Myocyte (in vitro differentiated cells): ENCODE measurements around the gene ZFP36L1. TPM values are rescaled to one million over a fixed set of nuclear protein-coding genes. Genes with fewer than 3 reads are reported as not detected.

ENCODE experiments used
- DNase-seq: peaks from one replicate; pipeline ENCODE4 v3.0.0-alpha.2; 2012; ENCODE audit warnings: low read depth
- total RNA-seq: library from RNA; depleted of rRNA; stranded (reverse); fragments of >200 nt; gene quantifications from 2 replicates; pipeline ENCODE4 v1.2.3, GENCODE V29; 2014

Gene ZFP36L1
- total RNA-seq, 1 donor from 2014 or later, result 260 TPM

DNA sequence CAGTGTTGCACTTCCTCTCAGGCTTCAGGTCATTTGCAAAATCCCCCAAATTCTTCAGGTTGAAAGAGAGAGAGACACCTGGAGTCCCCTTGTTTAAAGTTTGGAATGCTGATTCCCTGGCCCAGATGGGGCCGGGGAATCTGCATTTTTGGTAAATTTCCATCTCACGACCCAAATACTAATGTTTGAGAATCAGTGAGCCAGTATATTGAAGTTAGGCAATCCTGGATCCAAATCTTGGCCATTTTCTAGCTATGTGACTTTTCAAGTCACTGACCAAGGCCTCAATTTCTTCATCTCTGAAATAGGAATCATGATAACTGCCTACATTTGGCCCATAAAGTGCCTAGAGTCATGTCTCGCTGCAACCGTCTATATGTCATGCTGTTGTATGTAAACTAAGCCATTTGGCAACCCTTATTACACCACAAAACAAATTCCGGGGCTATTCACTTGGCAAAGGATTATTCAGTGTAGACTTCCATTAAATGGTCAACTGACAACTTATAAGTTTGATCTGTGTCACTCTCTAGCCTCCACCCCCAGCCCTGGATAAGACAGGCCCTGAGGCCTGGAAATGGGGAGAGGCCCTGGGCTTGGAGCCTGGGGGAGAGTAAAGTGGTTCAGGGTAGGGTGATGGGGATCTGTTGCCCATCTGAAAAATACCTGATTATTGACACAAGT, 3.7 kb upstream of the ZFP36L1 start:
- no peak for DNase-seq

DNA sequence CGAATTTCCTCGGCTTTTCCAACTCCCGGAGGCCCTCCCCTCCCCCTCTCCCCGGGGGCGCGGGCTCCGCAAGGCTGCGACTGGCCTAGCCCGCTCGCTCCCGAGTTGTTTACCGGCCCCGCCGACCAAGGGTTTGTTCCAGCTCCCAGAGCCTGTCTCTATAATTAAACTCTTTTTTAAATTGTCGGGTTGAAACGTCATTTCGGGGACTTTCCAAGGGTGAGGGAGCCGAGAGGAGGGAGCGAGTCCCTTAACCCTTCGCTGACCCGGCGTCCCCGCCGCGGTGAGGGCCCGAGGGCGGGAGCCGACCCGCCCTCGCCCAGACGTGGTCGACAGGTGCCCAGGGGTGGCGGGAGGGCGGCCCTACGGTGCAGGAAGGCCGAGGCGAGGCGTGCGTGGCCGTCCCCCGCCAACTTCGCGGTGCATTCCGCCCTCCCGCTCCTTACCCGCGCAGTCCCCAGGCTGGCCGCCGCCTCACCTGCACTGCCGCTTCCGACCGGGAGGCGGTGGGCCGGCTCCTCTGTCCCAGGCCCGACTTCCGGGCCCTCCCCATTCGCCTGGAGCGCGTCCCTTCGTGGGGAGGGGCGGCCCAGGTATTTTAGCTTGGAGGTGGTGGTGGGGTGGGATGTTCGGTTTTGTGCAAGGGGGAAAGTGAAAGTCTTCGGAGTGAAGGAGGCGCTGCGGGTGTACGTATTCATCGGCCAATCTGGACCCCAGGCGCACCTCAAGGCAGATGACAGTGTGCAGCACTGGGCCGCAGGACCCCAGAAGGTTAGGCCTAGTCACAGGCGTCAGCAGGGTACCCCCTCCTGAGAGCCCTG, 2.9 kb upstream of the ZFP36L1 start:
- DNase-seq, result peak; percentile 93

DNA sequence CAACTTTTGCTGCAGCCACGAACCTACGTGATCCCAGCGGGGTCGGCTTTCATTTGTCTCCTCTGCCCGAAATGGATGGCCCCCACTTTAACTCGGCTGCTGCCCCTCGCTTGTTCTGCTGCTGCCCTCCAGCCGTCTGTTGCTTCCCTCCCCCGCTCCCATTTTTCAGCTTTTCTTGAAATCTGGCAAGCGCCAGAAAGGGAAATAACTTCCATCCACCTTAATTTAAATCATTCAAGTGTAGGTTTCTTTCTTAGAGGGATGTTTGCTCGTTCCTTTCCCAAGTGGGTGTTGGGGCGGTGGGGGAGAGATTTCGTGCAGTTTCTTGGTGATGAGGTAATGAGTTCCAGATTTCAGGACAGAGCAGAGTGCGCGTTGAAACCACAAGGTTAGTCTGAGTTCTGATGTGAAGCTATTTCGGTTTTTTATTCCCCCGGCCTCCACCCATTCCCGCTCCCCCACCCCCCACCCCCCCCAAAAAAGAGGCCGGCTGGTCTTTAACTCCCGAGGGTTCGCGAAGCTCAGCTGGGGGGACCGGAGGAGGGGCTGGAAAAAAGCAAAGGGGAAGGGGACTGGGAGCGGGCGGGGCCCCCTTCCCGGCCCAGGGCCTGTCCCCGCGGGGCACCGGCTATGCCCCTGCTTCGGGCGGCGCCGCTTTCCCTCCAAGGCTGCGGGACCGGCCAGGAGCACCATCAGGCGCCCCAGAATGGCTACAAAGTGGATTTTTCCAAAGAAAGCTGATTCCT, 2.2 kb upstream of the ZFP36L1 start:
- peak; percentile 87 for DNase-seq

DNA sequence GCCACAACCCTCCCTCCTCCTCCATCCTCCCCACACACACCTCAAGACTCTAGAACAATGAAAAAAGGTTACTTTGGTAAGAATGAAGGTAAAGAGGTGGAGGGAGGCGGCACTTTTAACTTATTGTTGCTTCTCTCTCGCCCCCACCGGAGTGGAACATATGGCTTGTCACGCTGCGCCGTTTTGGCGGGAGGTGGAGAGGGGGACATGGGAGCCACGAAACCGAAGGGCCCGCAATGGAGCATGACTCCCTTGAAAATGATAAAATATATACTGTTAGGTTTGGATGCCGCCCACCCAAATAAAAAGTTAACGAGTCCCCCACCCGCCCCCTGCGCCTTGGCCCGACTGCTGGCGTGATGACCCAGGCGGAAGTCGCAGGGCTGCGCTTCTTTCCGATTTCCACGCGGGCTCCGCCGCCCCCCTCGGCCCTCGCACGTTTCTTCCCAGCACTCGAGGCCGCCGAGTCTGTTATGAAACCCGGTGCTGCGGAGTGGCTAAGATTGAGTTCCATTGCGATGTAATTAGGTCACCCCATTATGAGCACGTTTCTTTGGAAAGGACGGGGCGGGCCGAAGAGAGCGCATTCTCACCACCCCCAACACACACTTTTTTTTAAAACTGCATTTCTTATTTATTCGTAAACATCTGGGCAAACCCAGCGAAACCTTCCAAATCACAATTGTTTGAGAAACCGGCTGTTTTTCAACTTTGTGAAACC, 1.4 kb upstream of the ZFP36L1 start:
- DNase-seq, result peak; percentile 96

DNA sequence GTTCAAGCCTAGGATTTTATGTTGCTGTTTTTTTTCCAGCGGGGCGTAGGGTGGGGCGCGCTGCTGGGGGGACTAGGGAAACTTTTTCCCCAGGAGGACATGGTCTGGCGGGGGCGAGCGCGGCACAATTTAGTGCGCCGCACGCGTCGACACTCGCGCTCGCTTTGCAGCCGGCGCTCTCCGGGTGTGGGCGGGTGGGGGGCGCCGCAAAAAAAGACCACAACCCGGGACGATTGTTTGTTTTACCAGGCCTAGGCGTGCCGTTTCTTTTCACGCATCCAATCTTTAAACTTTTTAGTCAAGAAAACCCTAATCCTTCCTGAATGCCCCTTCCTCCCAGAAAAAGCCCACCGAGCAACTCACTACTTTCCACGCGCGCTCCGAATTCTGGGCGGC, 865 bp upstream of the ZFP36L1 start:
- no peak for DNase-seq

DNA sequence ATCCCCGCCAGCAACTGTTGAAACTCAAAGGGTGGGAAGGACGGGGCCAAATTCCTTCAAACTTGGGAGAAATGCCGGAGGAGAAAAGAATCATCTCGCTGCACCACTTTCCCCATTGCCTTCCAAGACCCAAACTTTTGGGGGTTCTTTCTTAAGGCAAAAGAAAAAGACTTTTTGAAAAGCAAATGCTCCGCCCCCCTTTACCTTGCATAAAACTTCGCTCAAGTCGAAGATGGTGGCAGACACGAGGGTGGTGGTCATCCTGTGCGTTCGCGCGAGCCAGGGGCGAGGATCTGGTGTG, 239 bp downstream of the ZFP36L1 start:
- no peak for DNase-seq

DNA sequence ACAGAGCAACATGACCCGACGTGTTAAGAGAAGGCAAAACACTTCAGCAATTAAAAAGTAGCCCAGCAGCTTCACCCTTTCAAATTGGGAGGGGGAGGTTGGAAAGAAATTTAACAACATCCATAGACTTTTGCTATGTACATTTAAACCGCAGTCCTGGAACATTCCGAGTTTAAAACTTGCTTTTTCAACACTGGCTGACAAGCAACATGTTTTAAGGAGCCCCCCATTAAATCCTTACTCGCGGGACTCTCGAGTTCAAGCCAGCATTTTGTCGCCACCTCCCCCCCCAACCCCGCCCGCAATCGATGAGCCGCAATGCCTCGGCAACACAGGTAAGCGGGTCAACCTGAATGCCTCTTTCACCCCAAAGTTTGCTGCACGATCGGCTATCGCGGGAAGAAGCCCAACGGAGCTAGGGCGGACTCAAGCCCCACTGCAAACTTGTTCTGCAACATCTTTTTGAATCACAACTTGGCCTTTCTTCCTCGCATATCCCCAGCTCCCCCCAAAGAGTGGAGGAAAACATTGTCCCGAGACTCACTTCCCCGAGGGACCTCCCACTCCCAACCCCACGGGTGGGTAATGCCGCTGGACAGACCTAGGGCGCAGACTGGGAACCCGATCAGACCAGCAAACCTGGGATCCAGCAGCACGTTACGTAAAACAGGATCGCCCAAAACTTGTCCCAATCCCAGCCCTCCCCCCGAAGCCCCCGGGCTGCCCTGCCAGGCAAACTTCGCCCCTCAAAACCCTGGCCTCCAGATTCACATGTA, 777 bp downstream of the ZFP36L1 start:
- DNase-seq, result peak; percentile 39

DNA sequence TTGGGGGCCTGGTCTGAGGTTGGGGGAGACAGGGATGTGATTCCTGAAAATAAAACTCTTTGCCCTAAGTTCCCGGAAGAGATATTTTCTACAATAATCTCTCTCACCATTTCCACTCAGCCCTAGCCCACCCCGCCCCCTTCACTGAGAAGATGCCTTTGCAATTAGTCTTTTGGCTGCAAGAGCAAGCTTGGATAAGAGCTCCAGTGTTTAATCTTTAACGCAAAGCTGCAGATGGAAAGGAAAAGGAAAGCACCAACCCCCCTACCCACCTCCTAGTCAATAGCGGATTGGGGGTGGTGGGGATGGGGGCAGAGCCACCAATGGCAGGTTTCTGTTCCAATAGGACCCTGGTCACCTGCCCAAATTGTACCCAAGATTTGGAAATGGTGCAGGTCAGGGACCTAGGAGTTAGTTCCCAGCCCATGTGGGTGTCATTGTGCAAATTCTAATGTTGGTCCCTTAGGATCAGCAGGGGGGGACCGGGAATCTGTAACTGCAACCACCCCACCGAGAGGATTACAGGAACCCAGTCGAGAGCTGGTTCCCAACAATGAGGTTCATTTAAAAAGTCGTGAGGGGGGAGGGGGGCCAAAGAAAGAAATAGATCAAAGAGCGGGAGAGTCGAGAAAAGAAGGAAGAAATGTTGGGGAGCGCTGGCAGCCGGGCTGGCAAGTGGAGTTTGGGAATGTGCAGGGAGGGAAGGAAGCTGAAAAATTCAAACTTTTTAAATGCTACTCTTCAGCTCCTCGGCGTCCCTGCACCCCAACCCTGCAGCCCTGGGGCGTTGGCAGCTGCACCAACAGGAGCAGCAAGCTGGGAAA, 1.6 kb downstream of the ZFP36L1 start:
- peak; percentile 55 for DNase-seq

DNA sequence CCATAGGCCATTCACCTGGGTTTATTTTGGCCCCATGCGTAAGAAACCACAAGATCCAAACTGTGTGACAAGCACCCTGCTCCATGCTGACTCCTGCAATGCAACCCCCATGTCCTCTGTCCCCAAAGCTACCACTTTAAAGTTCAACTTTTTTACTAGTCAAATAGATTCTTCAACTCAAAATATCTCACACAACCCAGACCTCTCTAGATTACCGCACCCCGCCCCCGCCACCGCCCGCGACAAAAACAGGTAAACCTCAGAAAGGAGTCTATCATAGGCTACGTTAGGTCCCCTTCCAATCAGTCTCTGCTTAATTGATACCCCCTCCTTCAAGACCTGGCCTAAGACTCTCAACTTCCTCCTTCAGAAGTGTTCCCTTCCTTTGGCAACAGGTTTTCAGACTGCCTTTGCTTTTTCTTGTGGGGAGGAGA, 2.2 kb downstream of the ZFP36L1 start:
- DNase-seq, result peak; percentile 41

DNA sequence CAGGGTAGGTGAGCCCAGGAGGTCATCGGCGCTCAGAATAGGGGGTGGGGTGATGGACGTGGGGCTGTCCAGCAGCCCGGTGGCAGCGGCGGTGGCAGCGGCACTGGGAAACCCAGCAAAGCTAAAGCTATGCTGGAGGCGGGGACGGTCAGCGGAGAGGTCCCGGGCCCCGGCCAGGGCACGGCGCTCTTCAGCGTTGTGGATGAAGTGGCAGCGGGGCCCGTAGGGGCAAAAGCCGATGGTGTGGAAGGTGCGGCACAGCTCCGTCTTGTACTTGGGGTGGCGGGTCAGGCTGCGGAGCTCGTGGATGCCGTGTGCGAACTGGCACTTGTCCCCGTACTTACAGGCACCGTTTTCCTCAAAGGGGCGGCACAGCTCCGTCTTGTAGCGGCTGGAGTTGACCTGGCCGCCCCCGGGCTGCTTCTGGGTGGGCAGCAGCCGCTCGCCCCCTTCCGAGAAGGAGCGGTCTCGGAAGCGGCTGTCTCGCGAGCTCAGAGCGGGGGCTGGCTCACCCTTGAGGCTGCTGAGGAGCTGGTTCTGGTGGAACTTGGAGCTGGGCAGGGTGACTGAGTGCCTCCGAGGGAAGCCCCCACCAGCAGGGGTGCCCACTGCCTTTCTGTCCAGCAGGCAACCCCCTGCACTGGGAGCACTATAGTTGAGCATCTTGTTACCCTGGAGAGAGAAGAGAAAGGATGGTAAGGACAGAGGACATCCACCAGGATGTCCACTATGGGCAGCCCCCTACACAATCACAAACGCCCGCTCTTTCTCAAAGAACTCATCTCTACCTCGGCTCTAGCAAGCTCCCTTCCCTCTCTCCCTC, 2.8 kb downstream of the ZFP36L1 start:
- DNase-seq, result peak; percentile 69

DNA sequence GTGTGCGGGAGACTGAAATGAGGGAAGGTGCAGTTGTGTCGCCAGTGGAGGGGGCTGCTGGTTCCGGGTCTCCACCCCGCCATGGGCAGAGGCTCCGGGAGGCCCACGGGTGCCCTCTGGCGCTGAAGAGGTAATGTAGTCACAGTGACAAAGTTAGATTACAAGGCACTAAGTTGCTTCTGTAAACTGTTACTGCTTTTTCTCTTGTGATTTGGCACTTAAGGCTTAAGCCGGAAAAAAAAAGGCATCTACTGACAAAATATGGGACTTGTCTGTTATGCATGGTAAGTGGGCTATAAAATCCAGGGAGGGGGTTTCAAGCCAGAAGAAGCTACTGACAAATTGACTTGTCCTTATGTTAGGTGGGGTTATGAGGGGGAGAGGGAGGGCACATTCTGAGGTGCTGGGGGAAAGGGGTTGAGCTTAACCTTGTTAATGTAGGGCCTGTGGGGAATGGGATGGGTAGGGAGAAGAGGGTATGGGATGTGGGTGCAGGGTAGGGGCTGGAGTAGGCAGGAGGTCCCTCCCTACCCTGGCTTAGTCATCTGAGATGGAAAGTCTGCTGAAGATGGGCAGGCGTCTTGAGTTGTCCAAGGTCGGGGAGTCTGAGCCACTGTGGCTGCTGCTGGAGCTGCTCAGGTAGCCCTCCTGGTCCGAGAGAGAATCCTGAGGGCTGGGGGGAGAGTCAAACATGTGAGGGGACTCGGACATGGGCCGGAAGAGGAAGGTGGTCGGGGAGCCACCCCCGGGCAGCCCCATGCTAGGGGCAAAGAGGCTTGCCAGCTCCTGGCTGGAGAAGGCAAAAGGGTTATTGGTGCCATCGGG, 3.7 kb downstream of the ZFP36L1 start:
- DNase-seq, result peak; percentile 79

DNA sequence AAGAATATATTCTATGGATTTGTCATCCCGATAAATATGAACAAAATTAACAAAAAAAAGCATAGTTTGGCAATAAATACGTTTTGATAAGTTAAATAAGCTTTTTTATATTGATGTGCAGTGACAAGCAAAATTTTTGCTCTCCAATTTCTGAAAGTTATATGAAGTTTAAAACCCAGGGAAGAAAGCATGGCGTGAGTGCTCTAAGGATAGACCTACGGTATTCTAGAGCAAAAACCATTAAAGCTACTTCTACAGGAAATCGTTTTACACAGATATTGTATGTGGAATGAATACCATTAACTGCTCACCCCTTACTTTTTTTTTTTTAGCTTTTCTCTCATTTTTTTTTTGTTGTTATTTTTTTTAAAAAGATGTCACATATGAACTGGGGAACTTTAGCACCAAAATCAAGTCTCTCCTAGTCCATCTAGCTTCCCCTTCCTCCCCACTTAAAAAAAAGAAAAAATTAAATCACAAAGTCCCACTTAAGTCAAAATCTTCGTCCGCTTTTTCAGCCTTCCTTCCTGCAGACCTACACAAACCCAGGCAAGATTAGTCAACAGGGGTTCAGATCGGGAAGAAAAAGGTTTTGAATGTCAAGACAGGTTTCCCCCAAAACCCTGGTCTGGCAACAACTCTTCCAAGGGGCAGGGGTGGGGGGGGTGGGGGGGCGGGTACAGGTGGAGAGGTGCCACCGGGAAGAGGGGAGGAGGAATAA, 4.4 kb downstream of the ZFP36L1 start:
- peak; percentile 39 for DNase-seq

DNA sequence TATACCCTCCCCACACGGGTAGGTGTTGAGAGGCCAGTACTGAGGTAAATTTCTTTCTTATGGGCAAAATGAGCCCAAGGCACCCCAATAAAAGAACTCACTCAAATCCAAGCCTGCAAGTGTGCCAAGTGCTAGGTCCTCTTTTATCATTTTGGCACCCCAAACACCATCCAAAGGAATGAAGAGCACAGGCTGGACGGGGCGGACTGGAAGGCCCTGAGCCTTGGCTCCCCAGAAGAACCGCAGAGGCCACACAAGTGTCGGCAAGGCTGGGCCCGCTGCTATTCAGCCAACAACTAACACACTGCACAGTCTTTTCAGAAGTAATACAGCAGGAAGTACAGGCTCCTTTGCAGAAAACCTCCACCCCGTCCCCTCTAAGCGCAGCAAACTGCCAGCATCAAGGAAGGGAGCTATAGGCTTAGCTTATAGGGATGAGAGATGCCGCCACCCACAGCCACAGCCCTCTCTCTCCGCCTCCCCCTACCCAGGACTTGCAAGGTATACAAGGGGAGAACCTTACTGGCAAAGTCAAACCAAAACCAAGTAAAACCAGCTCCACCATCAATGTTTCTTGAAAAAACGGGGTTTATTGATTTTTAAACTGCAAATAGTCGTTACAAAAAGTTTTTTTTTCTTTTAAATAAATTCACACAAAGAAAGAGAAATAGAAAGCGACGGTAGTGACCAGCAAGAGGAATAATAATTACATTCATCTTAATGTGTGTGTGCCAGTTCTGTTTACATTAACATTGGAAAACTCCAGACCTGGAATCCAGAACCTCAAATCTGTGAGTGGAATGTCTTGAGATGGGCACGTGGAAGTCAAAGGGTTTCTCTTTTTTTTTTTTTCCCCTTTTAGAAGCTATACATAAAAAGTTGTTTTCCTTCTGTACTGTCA, 5.5 kb downstream of the ZFP36L1 start:
- peak; percentile 62 for DNase-seq

DNA sequence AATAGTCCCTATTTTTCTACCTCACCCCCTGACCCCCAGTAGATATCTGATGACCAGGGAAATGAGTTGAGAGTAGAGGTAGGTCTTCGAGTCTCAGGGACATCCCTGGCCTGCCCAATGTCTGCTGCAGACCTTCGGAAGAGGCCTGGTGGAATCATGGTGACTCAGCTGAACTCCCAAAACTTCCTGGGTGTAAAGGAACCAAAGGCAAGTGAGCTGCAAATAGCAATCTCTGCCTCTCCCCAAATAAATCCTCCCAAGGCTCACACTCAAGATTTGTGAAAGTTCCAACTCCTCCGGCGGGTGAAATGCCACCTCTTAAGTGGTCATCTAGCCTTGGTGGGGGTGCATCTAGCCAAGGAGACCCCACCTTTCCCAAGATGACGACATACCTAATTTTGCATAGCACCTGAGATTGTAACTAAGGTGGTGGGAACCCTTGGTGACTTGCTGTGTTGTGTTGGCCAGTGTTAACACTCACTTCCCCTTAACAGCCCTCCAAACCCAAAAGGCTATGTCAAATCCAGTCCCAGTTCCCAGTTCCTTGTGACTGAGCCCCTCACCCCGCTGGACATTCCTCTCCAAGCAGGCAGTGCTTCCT, 6.3 kb downstream of the ZFP36L1 start:
- DNase-seq, result peak; percentile 84

DNA sequence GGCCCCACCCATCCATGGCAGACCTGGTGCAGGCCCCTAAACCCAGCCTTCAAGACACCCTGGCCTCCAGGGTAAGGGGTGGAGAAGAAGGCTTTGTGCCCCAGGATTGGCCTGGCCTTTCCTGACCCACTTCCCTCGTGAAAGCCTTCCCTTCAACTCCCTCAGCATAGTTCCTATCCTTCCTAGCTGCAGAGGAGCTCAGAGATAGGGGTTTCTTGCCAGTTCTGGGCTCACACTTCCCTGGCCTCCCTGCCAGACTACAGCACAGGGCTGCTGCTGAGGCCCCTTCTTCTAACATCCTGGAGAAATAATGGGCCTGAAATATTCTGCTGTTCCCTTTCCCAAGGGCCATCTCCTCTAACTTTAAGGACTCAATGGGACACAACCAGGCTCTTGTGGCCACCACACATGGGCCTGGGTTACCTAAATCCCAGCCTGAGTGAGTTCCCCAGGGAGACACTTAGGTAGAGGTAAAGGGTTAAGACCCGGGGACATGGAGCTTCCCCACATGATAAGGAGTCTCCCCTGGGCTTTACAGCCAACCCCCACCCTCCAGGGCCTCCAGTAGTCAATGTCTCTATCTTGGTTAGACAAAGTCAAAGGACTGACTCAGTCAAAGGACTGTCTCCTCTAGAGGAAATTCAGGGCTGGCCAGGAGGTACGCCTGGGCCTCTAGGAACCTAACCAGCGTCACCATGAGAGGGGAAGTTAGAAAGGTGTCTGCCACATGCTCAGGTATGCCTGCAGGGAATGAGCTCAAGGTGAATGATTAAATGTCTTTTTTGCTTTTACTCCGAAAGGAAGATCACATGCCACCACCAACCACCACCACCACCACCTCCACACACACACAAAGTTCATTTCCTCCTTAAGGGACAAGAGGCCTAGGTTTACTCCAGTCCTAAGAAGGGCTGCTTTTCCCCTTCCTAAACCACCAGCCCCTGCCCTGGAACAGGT, 7.1 kb downstream of the ZFP36L1 start:
- peak; percentile 86 for DNase-seq
